GM08714 (cell line): ENCODE data around the gene PTCRA.
"Not testable (repeated sequence)": the region's sequence is repeated elsewhere in the genome, so short reads cannot be mapped to it uniquely, and the experiment has no call there.

Source experiments
- H3K4me3 ChIP-seq: fragments of 200-500 bp; sonication (Bioruptor generic); 2 replicates; pipeline ENCODE4 v1.5.1; 2014; ENCODE audit warnings: mild to moderate bottlenecking, low read length, inconsistent platforms
- ZNF274 ChIP-seq: IDR thresholded peaks from 2 replicates; pipeline ENCODE4 v1.6.1; 2012; ENCODE audit warnings: mild to moderate bottlenecking, low read depth, low read length

PTCRA gene

GRCh38 chr6:42896178-42896719 is 19.6 kb upstream of the PTCRA start:
- H3K4me3 ChIP-seq, result no peak overlapping the region
- TF ChIP-seq ZNF274, result no peak

- H3K4me3 ChIP-seq, result no peak overlapping the region
- no peak for TF ChIP-seq ZNF274
Observed at GRCh38 chr6:42898891-42899361, 16.9 kb upstream of the PTCRA start.

GRCh38 chr6:42899871-42900270 is 16.0 kb upstream of the PTCRA start:
- no peak overlapping the region for H3K4me3 ChIP-seq
- TF ChIP-seq ZNF274, result no peak

- no peak overlapping the region for H3K4me3 ChIP-seq
- no peak for TF ChIP-seq ZNF274
Observed at GRCh38 chr6:42901538-42901957, 14.3 kb upstream of the PTCRA start.

GRCh38 chr6:42902429-42903263 is 13.2 kb upstream of the PTCRA start:
- not testable (repeated sequence) for H3K4me3 ChIP-seq

GRCh38 chr6:42904467-42904866 is 11.4 kb upstream of the PTCRA start:
- no peak for TF ChIP-seq ZNF274

GRCh38 chr6:42907336-42907735 is 8.5 kb upstream of the PTCRA start:
- TF ChIP-seq ZNF274, result no peak
- no peak overlapping the region for H3K4me3 ChIP-seq

More at GRCh38 chr6:42904467-42904866, 11.4 kb upstream of the PTCRA start:
- no peak overlapping the region for H3K4me3 ChIP-seq

- TF ChIP-seq ZNF274, result no peak
- no peak overlapping the region for H3K4me3 ChIP-seq
Observed at GRCh38 chr6:42909835-42910234, 6.0 kb upstream of the PTCRA start.

- no peak overlapping the region for H3K4me3 ChIP-seq
- no peak for TF ChIP-seq ZNF274
Observed at GRCh38 chr6:42911171-42912021, 4.5 kb upstream of the PTCRA start.

GRCh38 chr6:42914546-42914945 is 1.3 kb upstream of the PTCRA start:
- no peak overlapping the region for H3K4me3 ChIP-seq
- no peak for TF ChIP-seq ZNF274

GRCh38 chr6:42916288-42916687 is 435 bp downstream of the PTCRA start:
- H3K4me3 ChIP-seq, result no peak overlapping the region
- no peak for TF ChIP-seq ZNF274

- no peak for TF ChIP-seq ZNF274
- H3K4me3 ChIP-seq, result no peak overlapping the region
Observed at GRCh38 chr6:42921801-42922200, 5.9 kb downstream of the PTCRA start.

GRCh38 chr6:42923666-42924065 is 7.8 kb downstream of the PTCRA start:
- no peak overlapping the region for H3K4me3 ChIP-seq
- no peak for TF ChIP-seq ZNF274

- H3K4me3 ChIP-seq, result no peak overlapping the region
- no peak for TF ChIP-seq ZNF274
Observed at GRCh38 chr6:42925248-42925857, 9.5 kb downstream of the PTCRA start.
